GM19238 (cell line): ENCODE results near the gene HAUS7.
A peak's percentile ranks its signal among the peaks of the same experiment; 100 is the strongest.

Experiments
- DNase-seq: peaks from one replicate; pipeline ENCODE4 v3.0.0; 2011; ENCODE audit warnings: low spot score; ENCODE audit not compliant: insufficient read length

Gene HAUS7

DNA sequence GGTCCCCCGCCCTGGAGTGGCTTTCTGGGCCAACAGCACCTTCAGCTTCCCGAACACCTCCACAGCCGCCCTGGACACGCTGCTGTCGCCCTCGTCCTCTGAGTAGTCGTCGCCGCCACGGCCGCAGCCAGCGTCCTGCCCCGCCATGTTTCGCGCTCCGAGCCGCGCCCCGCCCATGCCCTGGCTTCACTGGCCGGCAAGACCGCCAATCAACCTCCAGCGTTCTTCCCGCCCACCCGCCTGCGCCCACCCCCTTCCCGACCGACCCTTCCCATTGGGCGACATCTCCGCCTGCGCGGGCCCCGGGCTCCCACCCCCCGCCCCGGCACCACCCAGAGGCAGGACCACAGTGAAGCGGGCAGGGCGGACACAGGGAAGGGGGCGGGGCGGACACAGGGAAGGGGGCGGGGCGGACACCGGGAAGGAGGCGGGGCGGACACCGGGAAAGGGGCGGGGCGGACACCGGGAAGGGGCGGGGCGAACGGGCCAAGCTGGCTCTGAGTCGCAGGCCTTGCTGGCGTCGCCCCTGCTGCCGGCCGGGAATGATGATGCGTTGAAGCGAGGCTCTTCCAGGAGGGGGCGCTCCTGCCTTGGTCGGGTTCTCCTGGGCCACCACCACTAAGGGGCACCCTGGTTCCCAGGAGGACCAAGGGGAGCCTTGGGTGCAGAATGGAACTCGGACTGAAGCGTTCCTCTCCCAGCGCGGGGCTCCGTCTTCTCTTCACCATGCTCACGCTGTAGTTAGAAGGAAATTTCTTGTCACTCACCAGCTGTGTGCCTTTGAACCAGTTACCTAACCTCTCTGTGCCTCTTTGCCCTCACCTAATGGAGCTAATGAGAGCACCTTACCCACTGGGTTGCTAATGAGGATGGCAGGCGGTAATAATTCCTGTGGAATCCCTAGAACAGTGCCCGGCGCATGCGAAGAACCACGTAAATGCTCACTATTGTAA lies at the start of gene HAUS7:
Gene HAUS7 (minus strand): TSS at position 166 of the 953 bp plus-strand sequence. CDS start 19 bp downstream, at position 147.
- DNase-seq: peak; percentile 85

DNA sequence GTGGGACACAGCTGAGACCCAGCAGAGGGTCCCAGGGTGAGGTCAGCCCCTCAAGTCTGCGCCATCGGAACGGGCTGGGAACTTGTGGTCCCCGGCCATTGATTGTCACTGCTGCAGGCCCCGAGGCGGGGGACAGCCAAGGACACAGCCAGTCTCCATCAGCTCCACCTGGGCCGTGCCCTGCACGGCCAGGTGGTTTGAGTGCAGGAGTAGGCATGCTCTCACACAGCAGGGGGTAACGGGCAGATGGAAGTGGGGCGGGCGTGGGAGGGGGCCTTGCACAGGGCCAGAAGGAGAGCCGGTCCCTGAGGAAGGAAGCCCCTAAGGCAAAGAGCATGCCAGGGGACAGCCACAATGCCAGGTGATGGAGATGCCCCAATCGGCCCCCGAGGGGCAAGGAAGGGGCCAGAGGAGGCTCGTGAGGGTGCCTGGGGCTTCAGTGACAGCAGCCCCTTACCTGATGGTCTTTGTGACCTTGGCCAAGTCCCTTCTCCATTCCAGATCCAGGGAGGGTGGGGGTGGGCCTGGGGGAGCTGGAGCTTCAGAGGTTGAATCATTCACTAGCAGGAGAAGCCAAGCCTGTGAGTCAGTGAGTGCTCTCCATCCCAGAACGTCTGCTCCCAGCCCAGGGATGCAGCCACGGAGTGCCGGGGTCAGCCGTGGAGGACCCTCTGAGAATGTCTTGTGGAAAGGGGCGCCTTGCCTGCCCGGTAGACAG lies 49.4 kb upstream of the HAUS7 start:
- DNase-seq: no peak

DNA sequence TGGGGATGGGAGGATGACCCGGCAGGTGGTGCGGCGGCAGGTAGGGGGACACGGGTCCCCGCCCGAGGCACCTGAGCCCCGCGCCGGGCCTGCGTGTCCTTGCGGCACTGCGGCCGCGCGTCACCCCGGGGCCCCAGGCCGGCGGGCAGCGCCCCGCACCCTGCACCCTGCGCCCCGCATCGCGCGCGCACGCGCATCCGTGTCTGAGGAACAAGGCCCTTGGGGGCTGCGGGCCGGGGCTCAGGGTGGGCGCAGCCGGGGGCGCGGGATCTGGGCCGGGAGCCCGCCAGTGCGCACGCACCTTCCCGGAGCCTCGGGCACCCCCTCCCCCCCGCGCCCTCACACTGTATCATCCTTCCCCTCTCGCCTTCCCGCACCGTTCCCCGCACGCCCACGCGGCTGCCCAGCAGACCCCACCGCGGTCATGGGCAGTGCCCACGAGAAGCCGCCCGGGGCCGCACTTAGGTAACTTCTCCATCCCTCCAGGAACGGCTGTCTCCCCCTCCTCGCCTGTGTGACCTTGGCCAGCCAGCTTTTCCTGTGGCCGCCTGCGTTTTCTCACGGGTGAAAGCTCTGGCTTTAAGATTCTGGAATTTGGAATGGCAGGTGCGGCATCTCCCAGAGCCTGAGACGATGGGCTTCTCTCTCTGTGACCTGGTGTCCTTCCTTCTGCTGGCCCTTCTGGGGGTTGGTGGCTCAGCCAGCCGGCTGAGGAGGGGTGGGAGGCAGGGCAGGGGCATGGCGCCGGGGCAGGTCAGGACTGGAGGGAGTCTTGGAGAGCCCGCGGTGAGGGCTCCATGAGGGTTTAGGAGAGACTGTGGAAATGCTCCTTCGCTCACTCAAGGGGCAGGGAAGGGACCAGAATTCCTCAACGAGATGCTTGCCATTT lies 47.8 kb upstream of the HAUS7 start:
- no peak for DNase-seq

DNA sequence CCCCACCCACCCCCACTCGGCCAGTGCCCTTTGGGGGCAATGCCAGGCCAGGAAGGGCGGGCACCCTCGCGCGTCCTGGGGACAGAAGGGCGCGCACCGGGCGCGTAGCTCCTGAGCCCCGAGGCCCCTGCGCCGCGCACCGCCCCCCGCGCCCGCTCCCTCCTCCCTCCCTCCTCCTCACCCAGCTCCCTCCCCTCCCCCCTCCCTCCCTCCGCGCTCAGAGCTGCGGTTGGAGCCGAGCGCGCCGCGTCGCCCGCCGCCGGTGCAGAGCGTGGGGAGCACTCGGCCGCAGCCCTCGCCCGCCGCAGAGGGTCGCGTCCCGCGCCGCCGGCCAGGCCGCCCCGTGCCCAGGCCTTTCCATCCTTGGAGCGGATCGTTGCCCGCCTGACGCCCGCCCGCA lies 47.0 kb upstream of the HAUS7 start, which contains the start of gene ATP2B3:
Gene ATP2B3 (plus strand): TSS at position 220 of the 400 bp plus-strand sequence. CDS start 18,606 bp downstream, outside the sequence.
- DNase-seq: no peak

DNA sequence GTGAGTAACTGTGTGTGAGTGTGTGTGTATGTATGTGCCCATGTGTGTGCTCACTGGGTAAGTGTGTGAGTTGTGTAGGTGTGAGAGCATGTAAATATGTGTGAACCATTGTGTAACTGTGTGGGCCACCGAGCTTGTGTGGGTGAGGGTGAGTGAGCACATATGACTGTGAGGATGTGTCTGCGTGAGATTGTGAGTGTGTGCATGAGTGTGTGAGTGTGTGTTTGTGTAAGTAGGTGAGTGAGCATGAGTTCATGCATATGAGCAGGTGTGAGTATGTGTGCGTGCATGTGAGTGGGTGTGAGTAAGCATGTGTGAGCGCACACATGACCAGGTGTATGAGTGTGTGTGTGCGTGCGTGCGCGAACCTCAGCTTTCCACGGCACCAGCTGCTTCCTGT lies 45.7 kb upstream of the HAUS7 start:
- no peak for DNase-seq

DNA sequence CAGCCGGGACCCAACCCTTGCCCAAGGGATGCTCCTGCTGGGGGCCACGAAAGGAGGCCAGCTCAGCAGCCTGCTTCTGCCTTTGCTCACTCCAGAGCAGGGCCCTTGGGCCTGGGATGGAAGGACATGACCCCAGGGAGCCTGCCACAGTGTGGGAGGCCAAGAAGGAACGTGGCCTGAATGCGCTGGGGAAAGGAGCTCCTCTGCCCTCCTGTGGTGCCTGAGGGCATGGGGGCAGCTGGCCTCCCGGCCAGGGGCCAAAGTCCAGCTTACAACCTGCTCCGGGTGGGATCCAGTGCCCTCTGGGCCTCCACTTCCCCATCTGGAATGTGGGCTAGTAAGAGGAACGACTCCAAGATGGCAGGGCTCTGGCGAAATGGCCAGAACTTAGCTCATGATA lies 45.1 kb upstream of the HAUS7 start:
- DNase-seq: no peak

DNA sequence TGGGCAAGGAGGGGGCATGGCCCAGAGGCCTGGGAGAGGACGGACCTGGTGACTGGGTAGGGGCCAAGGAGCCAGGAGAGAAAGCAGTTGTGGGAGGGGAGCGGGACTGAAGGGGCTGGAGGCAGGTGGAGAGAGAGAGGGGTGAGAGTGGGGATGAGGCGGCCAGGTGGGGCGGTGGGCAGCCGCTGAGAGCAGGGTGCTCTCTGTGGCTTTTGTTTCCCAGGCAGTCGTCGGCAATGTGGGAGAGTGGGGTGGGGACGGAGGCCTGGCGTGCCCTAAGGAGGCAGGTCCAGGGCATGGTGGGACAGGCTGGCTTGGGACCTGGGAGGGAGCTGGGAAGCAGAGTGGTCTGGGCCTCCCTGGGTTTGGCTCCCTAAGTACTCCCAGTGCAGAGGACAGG lies 43.9 kb upstream of the HAUS7 start:
- DNase-seq: no peak

DNA sequence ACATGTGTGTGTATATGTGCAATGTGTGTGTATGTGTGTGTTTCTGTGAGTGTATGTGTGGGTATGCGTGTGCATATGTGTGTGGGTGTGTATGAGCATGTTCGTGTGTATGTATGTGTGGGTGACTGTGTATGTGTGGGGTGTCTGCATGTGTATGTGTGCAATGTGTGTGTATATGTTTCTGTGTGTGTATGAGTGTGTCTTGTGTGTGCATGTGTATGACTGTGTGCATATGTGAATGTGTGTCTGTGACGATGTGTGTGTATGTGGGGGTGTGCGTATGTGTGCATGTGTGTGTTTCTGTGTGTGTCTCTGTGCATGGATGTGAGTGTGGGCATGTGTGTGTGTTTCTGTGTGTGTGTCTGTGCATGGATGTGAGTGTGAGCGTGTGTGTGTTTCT lies 42.9 kb upstream of the HAUS7 start:
- DNase-seq: no peak

DNA sequence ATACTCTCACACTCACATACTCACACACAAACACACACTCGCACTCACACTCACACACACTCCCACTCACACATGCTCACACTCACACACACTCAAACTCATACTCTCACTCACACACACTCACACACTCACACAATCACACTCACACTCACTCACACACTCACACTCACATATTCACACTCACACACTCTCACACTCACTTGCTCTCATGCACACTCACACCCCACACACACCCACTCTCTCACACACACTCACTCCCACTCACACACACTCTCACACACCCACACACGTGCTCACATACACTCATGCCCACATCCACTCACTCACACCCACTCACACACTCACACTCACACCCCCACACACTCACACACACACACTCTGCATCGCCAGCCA lies 42.1 kb upstream of the HAUS7 start:
- no peak for DNase-seq

DNA sequence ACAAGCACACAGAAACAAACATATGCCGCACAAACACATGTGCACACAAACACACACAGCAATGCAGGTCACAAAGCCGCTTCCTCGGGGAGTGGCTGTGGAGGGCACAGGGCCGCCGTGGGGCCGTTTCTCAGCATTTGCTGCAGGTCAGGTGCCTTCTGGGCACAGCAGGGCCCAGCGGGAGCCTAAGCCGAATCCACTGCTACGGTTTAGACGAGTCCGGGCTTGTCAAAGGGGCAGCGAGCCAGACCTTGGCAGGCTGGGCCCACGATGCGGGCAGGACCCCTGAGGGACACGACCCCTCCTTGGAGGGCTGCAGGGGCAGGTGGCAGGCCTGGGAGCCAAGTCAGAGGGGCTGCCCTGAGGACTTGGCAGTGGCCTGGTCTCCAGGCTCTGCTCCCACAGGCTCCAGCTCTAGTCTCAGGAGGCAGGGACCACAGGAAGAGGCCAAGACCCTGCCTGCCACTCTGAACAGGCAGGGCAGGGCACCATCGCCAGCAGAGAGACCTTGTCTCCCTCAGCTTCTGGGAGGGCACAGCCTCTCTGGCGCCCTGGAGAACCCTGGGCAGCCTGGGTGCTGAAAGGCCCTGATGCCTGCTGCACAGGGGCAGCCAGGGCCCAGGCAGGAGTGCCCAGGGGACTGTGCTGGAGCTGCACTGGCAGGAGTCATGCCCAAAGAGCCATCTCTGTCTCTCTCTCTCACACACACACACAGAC lies 41.6 kb upstream of the HAUS7 start:
- DNase-seq: no peak

DNA sequence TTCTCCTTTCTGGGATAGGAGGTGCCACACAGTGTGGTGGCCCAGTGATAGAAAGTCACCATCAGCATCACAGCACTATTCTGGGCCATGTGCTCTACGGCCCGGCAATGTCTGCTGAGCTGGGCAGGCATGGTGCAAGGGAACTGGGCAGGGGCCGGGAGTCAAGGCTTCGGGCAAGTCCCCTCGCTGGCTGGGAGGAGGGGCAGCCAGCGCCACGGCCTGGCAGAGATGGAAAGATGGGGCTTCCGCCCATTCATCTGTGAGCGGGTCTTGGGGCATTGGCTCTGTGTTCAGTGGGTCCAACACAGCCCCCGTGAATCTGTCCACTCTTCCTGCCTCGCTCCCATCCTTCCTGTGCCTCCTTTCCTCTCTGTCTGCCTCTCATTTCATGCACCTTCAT lies 40.0 kb upstream of the HAUS7 start:
- DNase-seq: no peak

DNA sequence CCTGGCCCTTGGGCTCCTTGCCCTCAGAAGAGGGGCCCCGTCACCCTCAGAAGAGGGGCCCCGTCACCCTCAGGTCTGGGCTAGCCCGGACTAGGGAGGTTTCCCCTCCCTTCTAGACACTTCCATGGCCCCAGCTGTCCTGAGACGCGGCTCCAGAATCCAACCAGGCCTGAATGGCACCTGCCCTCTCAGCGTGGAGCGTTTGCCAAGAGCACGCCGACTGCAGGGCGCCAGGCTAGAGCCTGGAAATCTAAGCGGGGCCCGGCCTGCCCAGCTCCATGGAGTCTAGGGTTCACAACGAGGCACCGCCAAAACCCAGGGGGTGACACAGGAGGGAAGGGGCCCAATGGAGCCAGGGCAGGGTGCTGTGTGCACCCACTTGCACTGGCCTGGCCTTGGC lies 39.2 kb upstream of the HAUS7 start:
- no peak for DNase-seq

DNA sequence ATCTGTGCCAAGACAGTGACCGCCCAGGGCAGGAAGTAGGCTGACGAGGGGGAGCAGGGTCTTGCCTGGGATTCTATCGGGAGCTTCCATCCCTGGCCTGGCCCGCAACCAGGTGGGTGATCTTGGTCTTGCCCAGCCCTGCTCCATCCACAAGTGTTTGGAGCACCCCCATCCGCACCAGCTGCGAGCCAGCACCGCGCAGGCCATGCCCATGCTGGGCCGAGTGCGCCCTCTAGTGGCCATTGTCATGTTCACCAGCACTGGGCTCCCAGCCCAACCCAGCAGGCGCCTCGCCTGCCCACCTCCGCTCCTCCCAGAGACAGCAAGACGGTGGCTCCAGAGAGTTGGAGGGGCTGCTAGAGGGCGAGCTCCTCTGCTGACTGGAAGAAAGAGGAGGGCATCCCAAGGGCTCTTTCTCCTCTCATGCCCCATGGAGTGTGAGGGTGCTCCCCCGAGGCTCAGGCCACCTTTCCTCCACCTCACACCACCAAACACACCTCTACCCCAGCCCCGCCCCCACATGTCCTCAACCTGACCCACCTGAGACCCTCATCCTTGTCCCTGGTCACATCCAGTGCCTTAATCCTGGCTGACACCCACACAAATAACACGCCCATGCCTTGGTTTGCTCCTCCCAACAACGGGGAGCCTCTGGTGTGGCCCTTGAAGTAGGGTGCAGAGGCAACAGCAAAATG lies 37.3 kb upstream of the HAUS7 start:
- DNase-seq: peak; percentile 93

DNA sequence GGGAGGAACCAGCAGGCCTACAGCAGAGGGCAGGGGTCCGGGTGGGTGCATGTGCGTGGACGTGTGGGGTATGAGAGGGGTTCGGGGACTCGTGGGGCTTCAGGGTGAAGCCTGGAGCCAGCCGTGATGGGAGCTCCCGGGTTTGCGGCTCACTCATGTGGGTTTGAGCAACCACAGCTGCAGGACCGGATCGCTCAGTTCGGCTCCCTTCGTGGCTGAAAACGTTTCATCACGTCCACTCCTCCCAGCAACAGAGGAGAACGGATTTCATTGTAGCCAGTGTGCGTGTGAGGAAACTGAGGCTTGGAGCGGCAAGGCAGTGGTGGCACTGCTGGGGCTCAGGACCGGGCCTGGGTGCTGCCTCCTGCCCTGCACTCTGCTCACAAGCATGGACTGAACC lies 35.0 kb upstream of the HAUS7 start:
- DNase-seq: no peak

DNA sequence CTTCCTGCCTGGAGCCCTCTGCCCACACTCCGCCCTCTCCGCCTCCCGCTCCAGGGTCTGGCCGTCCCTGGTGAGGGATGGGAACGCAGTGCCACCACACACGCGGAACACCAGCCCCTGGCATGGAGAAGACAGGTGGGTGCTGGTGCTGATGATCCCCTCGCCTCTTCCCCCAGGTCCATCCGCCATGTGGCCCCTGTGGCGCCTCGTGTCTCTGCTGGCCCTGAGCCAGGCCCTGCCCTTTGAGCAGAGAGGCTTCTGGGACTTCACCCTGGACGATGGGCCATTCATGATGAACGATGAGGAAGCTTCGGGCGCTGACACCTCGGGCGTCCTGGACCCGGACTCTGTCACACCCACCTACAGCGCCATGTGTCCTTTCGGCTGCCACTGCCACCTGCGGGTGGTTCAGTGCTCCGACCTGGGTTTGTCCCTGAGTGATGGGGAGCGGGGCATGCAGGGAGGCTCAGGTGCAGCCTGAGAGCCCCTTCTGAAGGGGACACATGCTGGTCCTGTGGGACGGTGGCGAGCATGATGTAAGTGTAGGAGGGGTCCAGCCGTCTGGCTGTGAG lies 34.2 kb upstream of the HAUS7 start:
- DNase-seq: no peak

DNA sequence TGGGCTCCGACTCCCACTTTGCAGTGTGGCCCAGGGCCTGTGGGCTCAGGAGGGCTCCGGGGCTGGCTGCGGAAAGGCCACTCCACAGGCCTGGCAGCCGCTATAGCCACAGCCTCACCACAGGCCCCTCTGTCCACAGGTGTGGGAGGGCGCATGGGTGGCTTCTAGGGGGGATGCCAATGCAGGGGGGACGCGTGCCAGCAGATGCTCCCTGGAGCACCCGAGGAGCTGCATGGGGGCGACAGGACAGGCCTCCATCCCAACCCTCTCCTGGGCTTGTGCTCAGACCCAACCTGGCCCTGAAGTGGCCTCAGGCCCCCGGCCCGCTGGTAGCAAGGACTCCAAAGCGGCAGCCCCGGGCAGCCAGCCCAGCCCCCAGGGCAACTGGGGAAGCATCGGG lies 32.4 kb upstream of the HAUS7 start:
- no peak for DNase-seq

DNA sequence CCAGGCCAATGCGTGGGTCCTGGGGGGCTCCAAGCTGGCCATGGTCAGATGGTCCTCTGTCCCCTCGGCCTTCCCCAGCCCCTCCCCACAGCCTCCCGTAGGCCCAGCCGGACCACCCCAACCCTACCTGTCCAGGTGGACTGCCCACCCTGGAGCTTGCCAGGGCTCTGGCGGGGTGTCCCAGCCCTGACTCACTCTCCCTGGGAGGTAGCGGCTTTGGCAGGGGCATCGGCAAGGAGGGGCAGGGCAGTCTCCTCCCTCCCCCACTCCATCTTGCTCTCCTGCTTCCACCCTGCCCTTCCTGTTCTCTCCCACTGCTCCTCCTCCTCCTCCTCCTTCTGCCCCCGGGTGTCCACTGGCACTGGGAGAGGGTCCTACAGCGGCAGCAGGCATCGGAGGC lies 31.8 kb upstream of the HAUS7 start:
- DNase-seq: no peak

DNA sequence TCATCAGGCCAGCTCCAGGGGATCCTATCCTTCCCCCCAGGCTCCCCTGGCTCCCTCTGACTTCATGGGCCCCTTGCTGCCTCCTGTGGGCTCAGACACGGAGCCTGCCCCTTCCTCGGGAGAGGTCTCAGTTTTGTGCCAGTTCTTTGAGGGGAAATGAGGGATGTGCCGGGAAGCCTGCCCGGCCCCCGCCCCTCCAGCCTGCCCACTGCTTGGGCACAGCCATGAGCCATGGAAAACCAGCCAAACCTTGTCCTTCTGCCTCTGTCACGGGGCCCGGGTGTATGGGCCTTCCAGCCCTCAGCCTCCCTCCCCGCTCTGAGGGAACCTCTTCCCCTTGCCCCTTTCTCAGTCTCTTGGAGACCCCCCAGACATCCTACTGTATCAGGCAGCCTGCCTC lies 31.2 kb upstream of the HAUS7 start:
- DNase-seq: no peak

DNA sequence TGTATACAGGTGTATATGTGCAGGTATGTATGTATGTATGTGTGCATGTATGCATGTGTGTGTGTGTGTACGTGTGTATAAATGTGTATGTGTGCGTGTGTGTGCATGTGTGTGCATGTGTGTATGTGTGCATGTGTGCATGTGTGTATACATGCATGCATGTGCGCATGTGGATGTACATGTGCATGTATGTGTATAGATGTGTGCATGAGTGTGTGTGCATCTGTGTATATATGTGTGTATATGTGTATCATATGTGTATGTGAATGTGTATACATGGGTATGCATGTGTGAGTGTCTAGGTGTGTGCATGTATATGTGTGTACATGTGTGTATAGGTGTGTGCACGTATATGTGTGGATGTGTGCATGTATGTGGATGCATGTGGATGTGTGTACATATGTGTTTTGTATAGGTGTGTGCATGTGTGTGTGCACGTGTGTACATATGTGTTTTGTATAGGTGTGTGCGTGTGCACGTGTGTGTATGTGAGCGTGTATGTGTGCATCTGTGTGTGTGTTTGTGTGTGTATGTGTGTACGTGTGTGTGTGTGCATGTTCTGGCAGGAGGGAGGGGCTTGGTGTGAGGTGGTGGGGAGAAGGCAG lies 30.4 kb upstream of the HAUS7 start:
- DNase-seq: no peak

DNA sequence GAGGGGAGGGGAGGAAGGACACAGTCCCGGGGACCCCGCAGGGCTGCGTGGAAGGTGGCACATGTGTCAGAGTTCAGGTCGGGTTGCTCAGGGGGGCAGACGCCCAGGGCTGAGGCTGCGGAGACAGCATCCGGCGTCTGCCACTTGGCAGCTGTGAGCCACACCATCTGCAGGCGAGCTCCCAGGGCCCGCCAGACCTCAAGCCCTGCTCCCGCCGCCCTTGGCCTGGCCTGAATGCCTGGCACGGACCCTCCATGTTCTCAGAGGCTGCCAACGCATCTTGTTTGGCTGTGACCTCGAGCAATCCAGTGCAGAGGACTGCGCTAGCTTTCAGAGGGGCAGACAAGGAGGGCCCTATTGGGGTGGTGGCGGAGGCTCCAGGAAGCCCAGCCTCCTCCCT lies 29.5 kb upstream of the HAUS7 start:
- no peak for DNase-seq
